A204.1 (cell line): ENCODE data around the gene TRPC1.

ENCODE experiments used
- FAIRE-seq: peaks from 2 replicates; lab custom pipeline; 2012; peaks lifted over from hg19 to GRCh38; lab: Jason Lieb, UNC

TRPC1 gene

GRCh38 chr3:142844339-142844977 lies 120.6 kb downstream of the TRPC1 start:
- peak; percentile 30 for FAIRE-seq

GRCh38 chr3:142846779-142847577 lies 123.1 kb downstream of the TRPC1 start:
- FAIRE-seq, result peak; percentile 34

GRCh38 chr3:142849148-142849547 lies 125.3 kb downstream of the TRPC1 start:
- FAIRE-seq, result no peak

GRCh38 chr3:142850395-142851023 lies 126.7 kb downstream of the TRPC1 start:
- FAIRE-seq, result no peak

GRCh38 chr3:142852009-142852408 lies 128.2 kb downstream of the TRPC1 start:
- FAIRE-seq, result no peak

GRCh38 chr3:142853270-142854168 lies 129.7 kb downstream of the TRPC1 start:
- FAIRE-seq, result no peak

GRCh38 chr3:142857056-142857455 lies 133.2 kb downstream of the TRPC1 start:
- no peak for FAIRE-seq
